Measurements from ENCODE around the gene SEMA3C. TPM values are rescaled to one million over a fixed set of nuclear protein-coding genes. Genes with fewer than 3 reads are reported as not detected.

The SEMA3C gene
- total RNA-seq, 2 donors from 2014 or later: 37.4 to 44.1 TPM

DNA sequence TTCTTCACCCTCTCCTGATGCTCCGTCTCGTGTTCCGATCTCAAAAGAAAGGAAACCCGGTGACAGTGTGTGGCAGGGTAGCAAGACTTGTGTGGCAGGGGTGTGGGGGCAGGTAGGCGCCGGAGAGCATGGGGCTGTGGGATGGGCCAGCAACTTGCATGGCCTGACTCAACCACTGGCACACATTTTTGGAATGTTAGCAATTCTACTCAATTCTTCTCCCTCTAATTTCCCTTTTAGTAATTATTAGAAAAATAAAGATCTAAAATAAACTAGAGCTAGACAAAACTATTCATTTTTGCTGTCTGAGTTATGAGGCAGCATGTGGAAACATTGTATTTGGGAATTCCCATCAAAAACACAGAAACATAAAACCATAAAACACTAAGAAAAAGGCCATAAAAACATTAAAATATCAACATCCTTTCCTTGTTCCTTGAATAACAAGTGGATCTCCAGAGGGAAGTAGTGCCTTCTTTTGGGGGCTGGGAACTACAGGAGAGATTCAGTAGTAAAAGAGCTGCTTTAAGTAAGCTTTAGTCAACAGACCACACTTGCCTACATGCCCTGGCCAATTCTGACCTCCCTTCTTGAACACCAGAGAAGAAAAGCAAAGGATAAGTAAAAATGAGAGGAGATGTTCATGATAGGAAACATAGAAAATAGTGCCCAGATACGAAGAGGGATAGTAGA, 21.8 kb downstream of the SEMA3C start:
- no peak for ATAC-seq
- intact Hi-C loops (cut with DNase I): no loop called here

DNA sequence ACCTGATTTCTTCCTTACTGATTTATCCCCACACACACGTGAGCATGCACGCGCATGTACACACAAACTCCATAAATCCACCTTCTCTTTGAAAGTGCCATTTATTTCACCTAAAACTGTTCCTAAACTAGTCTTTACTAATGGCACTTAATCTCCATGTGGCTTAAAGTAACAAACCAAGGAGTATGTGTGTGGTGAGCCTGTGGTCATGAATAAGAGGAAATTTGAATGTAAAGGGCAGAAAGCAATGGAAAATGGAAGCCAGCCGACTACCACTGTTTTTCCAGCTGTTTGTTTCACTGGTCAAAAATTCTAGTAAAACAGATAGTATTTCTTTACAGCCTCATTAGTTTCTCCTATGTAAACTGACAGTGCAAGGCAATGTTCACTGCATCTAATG, 23.8 kb downstream of the SEMA3C start:
- intact Hi-C loops (cut with DNase I): no loop called here
- ATAC-seq (no peak), DNase-seq (no peak)

More for the DNA sequence above, 21.8 kb downstream of the SEMA3C start:
- DNase-seq: no peak

DNA sequence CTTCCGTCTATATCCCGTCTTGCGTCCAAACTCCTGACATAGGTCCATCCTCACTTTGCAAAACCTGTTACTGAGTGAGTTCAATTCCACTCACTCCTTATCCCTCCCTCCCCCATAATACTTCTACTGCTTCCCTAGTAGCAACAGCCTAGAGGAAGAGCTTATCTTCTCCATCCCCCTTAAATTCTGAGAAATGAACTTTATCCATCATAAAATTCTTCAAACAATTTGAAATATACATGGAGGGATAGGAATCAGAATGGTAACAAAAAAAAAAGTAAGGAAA, 27.6 kb downstream of the SEMA3C start:
- intact Hi-C loops (cut with DNase I): no loop called here
- DNase-seq (no peak), ATAC-seq (no peak)

DNA sequence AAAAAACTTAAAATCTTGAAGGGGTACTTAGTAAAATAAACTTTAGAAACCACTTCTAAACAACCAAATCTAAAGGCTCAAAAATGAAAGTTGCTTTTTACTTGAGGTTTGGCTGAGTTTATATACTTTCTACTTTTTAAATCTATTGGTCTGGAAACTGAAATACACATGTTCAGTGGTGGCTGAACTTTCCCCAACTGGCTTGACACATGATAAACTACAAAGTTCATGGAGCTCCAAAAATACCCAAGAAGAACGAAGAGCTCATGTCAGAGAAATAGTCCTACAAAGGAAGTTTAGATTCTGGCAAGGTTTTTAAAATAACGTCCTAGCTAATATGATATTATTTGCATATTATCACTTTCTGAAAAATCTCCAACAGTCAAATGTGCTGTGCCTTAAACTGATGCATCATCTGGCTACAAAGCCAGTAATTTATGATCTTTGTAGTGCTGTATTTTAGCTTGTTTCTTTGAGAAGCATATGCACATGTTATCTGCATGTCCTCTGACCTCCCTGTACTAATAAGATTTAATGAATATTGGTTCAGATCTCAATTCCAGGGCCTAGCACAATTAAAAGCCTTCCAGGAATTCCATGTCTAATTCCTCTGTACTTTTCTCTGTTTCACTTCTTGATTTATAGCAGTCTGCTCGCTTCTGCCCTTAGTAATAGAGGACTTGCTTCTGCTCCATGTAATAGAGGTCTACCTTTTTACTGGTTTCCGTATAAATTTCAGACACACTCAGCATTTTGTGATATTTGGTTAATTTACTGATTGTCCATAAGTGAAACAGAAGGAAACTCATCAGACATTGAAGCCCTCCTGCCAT, 28.2 kb downstream of the SEMA3C start:
- ATAC-seq (peak in 1 of 2 donors; percentile 50), DNase-seq (no peak)
- intact Hi-C loops (cut with DNase I): no loop called here

DNA sequence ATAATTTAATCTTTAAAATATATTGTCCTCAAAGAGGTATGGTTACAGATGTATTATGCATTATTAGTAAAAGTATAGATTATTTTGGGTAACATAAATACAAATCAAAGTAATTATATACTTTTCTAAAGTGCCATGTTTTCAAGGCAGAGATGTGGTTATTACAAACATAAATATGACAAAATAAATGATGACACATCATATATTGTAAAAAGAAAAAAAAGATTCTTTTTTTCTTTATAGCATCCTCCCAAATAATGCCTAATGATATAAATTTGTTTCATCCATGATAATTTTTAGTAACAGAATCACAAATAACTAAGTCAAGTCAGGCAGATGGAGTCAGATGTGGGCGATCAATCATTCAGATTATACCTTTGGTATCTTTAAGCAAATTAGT, 29.3 kb downstream of the SEMA3C start:
- intact Hi-C loops (cut with DNase I): no loop called here
- ATAC-seq: no peak
- no peak for DNase-seq

DNA sequence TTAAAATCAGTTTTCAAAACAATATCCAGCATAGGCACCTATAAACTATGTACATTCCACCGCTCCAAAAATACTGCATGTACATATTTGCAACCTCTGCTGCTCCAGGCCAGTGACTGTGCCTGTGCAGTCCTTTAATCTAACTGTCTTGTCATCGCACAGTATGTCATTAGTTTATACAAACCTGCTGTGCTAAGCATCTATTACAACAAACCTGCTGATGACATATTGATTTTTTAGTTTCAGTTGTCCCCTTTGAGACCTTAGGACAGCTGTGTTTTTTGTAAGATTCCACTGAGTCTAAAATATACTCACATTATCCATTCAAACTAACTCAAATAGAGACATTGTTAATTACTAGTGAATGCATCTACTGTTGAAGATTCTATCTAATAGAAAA, 33.1 kb downstream of the SEMA3C start:
- DNase-seq (no peak), ATAC-seq (no peak)
- intact Hi-C loops (cut with DNase I): no loop called here

DNA sequence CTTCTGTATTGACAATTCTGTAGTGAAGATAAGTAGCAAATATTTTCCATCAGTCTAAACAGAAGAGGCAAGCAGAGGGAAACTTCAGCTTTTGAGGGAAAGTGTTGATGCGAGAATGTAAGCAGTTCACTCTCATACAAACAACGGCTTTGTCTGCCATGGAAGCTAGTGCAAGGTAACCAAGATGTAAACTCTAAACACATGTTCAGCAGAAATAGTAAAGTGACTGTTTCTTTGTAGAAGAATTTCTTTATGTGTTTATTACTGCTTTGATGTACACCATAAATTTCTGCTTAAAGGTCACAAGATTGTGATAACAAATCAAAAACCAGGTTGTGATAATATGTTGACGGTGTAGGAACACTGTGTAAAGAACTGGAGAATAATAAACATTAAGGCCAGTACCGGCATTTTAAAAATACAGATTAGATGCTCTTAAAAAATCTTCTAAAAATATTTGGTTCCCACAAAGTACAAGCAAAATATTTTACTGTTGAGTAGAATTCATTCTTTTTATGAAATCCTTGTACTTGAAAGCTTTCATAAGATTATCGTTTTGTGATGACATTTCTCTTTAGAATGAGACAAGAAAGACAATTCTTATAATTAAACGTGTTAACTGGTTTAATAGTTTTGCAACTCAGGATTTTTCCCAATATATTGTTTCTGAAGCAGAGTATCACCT, 34.2 kb downstream of the SEMA3C start:
- intact Hi-C loops (cut with DNase I): no loop called here
- ATAC-seq: no peak
- no peak for DNase-seq

DNA sequence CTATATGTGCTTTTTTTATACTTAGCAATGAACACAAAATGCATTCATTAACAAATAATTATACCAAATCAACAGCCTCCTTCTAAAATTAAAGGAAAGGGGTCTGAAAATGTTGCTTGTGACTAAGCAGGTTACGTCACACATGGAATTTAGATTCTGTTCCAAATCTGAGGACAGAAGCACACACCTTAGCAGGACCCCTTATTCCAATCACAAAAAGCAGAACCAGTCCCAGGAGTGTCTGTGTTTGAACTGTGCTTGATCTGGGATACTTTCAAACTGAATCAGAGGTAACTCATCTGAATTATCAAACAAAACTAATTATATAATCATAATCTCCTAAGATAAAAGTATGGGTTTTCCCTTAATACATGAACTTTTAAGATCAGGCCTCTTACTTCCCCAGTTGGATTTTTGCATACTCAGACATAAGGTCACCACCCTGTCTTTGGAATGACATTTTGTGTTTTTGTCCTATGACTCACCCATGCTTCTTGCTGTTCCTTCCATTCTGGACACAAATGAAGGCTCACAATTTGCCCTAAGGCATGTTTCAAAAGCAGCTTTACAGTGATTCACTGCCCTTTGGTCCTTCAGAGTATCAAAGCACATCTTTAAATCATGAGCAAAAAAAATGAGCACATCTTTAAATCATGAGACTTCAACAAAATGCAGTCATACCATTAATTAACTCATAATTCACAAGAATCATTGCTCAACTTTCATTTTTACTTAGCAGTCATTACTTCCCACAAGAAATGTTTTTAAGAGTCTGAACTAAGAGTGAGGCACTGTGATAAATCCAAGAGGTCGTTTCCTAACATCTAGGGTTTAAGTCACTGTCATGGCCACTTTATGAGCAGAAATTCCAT, 35.5 kb downstream of the SEMA3C start:
- DNase-seq (no peak), ATAC-seq (peak; percentile 66 to 94)
- intact Hi-C loops (cut with DNase I): no loop called here

DNA sequence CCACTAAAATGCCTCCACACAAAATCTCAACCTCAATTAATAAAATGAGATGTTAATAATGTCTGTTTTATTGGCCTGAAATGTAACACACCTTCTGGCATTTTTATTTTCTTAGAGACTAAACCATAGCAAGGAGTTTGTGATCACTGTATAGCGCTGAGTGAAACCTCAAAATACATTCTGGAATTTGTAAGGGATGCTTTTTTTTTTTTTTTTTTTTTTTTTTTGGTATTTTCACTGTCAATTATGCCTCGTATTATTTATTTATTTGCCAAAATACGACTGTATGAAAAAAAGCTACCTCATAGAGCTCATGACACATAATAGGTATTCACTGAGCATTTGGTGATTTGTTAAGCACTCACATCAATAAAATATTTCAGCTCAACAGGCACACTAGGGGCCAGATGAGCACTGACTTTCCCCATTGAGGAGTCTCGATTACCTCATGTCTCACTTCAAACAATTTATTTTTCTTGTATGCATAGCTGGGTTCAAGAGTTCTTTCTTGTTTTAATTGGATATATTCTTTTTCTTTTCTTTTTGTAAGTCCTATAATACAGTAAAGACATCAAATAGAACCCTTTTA, 36.5 kb downstream of the SEMA3C start:
- DNase-seq: no peak
- no peak for ATAC-seq
- intact Hi-C loops (cut with DNase I): no loop called here

DNA sequence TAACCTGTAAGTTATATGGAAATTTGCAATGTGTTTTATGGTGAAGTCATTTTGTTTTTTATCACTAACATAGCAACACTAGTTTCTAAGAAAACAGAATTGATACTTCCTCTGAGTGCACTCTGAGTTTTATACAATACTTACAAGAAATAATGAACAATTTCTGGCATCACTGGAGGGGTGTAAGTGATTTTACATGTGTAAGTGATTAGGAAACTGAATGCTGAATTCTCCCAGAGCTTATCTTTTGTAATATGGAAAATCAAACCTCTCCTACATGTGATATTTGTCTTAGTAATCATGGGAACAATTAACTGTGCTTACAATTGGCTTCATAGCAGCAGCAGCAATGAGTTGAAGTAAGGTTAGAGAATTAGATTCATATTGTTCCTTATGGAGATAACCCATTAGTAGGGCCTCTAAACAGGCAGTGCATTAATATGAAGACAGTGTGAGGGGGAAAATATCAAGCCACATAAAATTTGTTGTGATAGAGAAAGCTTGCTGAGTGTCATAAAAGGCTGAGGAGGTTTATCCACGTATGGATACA, 37.4 kb downstream of the SEMA3C start:
- no peak for ATAC-seq
- intact Hi-C loops (cut with DNase I): no loop called here

DNA sequence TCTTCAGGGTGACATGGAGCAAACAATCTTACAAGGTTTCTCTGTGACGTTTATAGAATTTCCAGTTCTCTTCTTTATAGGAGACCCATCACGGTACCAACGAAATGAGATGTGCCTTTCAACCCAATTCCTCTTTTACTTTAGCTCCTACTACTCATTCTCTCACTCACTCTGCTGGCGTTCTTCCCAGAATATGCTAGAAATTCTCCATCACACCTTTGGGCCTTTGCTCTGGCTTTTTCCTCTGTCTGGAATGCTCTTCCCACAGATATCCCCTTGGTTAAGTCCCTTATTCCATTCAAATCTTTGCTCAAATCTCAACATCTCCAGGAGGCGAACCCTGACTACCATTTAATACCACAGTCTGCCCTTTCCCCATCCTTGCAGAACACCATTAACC, 39.0 kb downstream of the SEMA3C start:
- DNase-seq: no peak
- intact Hi-C loops (cut with DNase I): no loop called here
- peak; percentile 46 to 75 for ATAC-seq

More for the DNA sequence above, 37.4 kb downstream of the SEMA3C start:
- DNase-seq: no peak

DNA sequence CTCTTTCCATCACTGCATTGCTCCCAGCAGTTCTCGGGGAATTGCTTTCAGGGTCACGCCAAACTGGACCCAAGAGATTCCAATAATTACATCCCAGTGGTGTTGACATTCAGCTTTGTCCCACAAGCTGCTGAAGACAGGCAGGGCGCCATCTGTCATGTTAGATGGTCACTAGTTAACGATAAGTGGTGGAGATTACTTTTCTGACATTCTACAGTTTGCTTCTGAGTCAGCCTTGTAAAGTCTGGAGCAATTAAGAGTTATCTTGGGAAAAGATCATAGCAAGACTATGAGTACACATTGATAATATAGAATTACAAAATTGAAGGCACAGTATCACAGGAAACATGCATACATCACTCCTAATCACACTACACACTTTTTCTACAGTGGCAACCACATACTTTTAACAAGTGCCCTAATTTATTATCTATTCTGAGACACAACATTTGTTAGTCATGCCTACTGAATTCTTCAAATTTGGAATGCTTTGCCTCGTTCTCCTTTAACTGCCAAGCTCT, 41.9 kb downstream of the SEMA3C start:
- DNase-seq: no peak
- intact Hi-C loops (cut with DNase I): no loop called here
- no peak for ATAC-seq

DNA sequence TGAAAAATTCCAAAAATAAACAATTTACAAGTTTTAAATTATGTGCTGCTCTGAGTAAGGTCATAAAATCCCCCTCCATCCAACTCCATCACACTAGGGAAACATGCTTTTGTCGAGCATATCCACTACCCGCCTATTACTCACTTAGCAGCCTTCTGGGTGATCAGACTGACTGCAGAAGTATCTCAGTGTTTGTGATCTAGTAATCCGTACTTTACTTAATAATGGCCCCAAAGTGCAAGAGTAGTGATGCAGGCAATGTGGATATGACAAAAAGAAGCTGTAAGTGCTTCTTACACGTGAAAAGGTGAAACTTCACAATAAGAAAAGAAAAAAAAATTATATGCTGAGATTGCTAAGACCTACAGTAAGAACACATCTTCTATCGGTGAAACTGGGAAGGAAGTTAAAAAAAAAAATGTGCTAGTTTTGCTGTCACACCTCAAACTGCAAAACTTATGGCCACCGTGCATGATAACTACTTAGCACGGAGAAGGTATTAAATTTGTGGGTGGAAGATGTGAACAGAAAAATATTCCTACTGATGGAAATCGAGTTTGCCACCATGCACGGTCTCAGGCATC, 43.2 kb downstream of the SEMA3C start:
- ATAC-seq (no peak), DNase-seq (no peak)
- intact Hi-C loops (cut with DNase I): no loop called here

DNA sequence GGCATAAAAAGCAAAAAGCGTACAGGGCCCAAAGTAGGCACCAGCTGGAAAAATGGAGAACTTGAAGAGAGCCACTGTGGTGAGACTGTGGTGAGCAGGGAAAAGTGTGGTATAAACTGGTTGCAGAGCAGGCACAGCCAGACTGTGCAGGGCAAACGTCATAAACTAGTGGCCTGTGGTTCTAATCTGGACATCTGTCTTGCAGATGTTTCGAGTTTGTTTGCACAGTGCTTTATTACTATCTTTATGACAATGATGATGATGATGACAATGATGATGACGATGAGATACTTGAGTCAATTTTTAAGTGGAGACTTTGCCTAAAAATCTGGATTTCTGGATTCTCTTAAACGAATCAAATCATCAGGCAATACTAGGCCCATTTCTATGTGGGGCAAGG, 45.7 kb downstream of the SEMA3C start:
- intact Hi-C loops (cut with DNase I): no loop called here
- DNase-seq: no peak
- ATAC-seq: no peak

DNA sequence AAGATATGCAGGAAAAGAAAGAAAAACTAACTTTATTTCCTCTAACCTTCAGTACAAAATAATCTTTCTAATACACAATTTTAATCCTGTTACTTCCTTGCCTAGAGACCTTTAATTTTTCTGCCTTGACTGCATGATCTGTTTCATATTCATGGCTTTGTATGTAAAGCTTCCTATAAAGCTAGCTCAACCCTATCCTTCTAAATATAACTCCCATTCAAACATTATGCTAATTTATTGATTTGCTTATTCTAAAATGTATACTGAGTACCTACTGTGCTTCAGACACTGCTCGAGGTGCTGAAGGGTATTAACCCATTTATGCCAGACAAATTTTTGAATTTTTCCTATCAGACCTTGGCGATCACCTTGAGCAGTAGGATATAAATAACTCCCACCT, 47.6 kb downstream of the SEMA3C start:
- intact Hi-C loops (cut with DNase I): no loop called here
- DNase-seq (no peak), ATAC-seq (no peak)

DNA sequence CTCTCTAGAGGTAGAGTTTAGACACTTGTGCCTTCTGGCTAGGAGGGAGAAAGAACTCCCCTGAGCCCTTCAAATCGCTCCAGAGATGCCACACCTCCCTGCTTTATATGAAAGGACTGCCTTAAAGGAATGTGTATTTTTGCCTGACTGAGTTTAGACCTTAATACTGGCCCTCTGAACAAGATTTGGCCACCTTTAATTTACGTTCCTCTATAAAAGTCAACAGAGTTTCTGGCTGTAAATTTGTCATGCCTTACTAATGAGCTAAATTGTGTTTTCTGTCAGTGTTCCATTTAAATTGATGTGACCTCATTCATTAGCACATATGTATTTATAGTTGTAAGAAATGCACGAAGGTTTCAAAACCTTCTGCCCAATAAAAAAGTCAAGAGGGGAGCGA, 48.0 kb downstream of the SEMA3C start:
- DNase-seq: no peak
- no peak for ATAC-seq
- intact Hi-C loops (cut with DNase I): no loop called here

DNA sequence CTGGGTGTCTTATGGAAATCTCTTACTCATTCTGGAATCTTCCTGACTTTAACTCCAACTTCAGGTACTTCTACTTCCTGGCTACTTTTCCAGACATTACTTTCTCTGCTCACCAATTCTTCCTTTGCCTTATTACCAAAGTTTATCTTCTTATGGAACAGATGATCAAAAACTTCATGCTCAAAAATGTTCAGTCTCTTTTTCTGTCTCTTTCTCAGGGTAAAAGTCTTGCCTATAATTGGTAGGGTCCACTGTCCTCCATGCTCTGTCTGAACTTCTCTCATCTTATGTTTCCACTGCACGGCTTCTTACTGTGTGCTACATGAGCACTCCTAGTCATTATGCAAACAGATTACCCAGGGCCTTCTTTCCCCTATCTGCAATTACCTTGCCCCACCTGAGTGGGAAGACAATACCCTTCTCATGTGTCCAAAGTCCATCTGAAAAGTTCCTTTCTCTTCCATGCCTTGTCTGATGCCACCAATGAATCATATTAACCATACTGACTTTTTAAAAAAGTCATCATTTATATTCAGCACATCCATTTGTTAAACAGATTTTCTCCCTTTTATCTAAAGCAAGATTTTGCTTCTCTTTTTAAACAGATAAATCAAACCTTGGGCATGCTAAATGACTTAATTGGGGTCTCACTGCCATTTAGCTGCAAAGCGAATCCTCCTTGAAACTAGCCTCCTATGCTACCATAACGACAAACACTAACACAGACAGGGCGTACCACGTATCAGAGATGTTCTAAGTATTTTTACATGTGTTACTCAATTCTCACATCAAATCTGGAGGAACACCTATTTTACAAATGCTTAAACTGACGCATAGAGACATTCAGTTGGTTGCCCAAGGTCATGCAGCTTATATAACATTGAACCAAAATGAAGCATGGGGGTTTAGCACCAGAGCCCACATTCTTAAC, 48.8 kb downstream of the SEMA3C start:
- ATAC-seq: peak in 1 of 2 donors; percentile 23
- DNase-seq: no peak
- intact Hi-C loops (cut with DNase I): no loop called here

All from left cardiac atrium (tissue), 4 donors.